Vagina (tissue), 2 donors: Measurements from ENCODE around the gene TMEM163. TPM values are rescaled to one million over a fixed set of nuclear protein-coding genes. Genes with fewer than 3 reads are reported as not detected.

Source experiments
- DNase-seq, 2 donors: peaks; one replicate each; pipeline ENCODE4 v3.0.0-alpha.2; 2017; ENCODE audit errors: extremely low spot score in 2 of 2
- H3K27ac ChIP-seq: fragments of 200-600 bp; sonication (generic); one replicate; pipeline ENCODE4 v1.5.1; 2019
- H3K27me3 ChIP-seq: fragments of 200-600 bp; sonication (generic); one replicate; pipeline ENCODE4 v1.5.1; 2019
- H3K36me3 ChIP-seq, 2 donors: fragments of 200-600 bp; sonication (generic); one replicate each; pipeline ENCODE4 v1.5.1; 2017 to 2019
- H3K4me1 ChIP-seq: fragments of 200-600 bp; sonication (generic); one replicate; pipeline ENCODE4 v1.5.1; 2019
- H3K4me3 ChIP-seq, 2 donors: fragments of 200-600 bp; sonication (generic); 1 replicate in 1 of 2; 2 replicates in 1 of 2; pipeline ENCODE4 v1.5.1; 2016 to 2019
- H3K9me3 ChIP-seq: fragments of 200-600 bp; sonication (generic); one replicate; pipeline ENCODE4 v1.5.1; 2019
- POLR2A ChIP-seq, 2 donors: fragments of 450-650 bp; IDR thresholded peaks; one replicate each; pipeline ENCODE4 v1.6.1; 2017; ENCODE audit warnings: antibody characterized with exemption in 2 of 2, mild to moderate bottlenecking in 2 of 2, moderate library complexity in 2 of 2
- POLR2AphosphoS5 ChIP-seq, 2 donors: sonication (generic); formaldehyde crosslinking; IDR thresholded peaks; one replicate each; pipeline ENCODE4 v1.9.0; 2017; ENCODE audit warnings: antibody characterized with exemption in 2 of 2, mild to moderate bottlenecking in 2 of 2, low read depth in 1 of 2; ENCODE audit not compliant: insufficient read depth in 1 of 2
- intact Hi-C: fragments of 100-400 bp; cut with DNase I; formaldehyde crosslinking; loops from one replicate; pipeline ENCODE4 v1.15.1; 2023
- total RNA-seq: library from RNA; depleted of rRNA; stranded (reverse); fragments of >200 nt; gene quantifications from one replicate; pipeline ENCODE4 v1.2.3, GENCODE V29; 2016
- TF ChIP-seq, protein P1 (sequence below), 3 experiments: fragments of 450-650 bp in 2 of 3; fragments of 200-600 bp in 1 of 3; sonication (generic) in 1 of 3; IDR thresholded peaks; one replicate each; pipeline ENCODE4 v1.5.1; 2017 to 2019; ENCODE audit warnings: antibody characterized with exemption in 3 of 3, mild to moderate bottlenecking in 2 of 3, moderate library complexity in 2 of 3

The TMEM163 gene
- total RNA-seq, 1 donor from 2014 or later, result not detected

DNA sequence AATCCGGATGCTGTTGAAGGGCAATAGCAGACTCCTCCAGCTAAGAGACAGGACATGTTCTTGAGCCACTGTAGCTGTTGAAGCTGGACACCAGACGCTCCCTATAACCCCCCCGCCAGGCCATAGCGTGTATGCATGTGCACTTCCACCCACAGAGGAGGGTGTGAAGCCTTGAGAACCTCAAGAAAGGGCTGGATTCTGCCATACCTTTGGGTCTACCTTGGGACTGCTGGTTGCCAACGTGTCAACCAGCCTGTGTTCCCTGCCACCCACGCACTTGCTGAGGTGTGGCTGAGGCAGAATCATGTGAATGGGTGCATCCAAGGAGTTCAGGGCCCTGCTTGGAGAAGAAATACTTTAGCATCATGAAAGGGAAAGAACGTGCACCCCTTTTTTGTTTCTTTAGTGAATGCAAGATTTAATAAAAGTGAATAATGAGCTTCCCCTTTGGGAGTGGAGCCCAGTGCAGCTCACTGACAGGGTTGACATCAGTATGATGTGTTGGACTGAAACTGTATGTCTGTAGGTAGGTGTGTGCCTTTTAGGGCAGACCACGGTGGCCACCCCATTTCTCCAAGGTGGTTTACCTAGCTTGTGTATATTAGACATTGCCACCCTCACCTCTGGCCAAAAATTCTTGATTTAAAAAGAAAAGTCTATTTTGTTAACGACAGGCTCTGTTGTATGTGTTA, 266.6 kb downstream of the TMEM163 start:
- Histone ChIP-seq H3K4me1 (no peaks in the 10 kb centered on the region), H3K27me3 (no peaks in the 10 kb centered on the region), H3K9me3 (no peaks in the 10 kb centered on the region), H3K36me3 (peaks cover 0 to 5% of the 10 kb centered on the region in 2 donors), H3K4me3 (no peak overlapping the region), H3K27ac (no peak overlapping the region)
- intact Hi-C loops, result no loop called here
- no peak for DNase-seq
- TF ChIP-seq POLR2A (IDR thresholded peaks at IDR 0.05) (no peak), POLR2AphosphoS5 (IDR thresholded peaks at IDR 0.05; ENCODE audit: insufficient read depth in 1 of 2, low read depth in 1 of 2) (no peak)
- TF ChIP-seq, protein P1, sequence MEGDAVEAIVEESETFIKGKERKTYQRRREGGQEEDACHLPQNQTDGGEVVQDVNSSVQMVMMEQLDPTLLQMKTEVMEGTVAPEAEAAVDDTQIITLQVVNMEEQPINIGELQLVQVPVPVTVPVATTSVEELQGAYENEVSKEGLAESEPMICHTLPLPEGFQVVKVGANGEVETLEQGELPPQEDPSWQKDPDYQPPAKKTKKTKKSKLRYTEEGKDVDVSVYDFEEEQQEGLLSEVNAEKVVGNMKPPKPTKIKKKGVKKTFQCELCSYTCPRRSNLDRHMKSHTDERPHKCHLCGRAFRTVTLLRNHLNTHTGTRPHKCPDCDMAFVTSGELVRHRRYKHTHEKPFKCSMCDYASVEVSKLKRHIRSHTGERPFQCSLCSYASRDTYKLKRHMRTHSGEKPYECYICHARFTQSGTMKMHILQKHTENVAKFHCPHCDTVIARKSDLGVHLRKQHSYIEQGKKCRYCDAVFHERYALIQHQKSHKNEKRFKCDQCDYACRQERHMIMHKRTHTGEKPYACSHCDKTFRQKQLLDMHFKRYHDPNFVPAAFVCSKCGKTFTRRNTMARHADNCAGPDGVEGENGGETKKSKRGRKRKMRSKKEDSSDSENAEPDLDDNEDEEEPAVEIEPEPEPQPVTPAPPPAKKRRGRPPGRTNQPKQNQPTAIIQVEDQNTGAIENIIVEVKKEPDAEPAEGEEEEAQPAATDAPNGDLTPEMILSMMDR (IDR thresholded peaks at IDR 0.05), result no peak

DNA sequence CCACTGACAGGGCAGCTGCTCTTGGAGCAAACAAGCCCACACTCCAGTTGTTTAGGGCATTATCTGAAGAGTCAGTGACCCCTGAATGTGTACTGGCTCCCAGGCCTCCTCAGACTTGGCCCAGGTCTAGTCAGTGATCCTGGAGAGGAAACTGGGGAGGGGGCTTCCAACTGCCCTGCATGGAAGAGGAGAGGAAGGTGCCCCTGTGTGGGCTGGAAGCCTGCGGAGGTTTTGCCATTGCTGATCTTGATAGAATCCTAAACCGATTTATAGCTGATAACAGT, 267.5 kb downstream of the TMEM163 start:
- no peaks in the 10 kb centered on the region for H3K9me3 ChIP-seq
- no peaks in the 10 kb centered on the region for H3K27me3 ChIP-seq
- no peak for DNase-seq
- no peak overlapping the region for H3K27ac ChIP-seq
- no peak overlapping the region for H3K4me3 ChIP-seq
- TF ChIP-seq POLR2AphosphoS5 (IDR thresholded peaks at IDR 0.05; ENCODE audit: insufficient read depth in 1 of 2, low read depth in 1 of 2), result no peak
- no peak for TF ChIP-seq POLR2A (IDR thresholded peaks at IDR 0.05)
- TF ChIP-seq, protein P1 (IDR thresholded peaks at IDR 0.05), result no peak
- no peaks in the 10 kb centered on the region for H3K4me1 ChIP-seq
- peaks cover 0 to 5% of the 10 kb centered on the region in 2 donors for H3K36me3 ChIP-seq
- intact Hi-C loops, result no loop called here

DNA sequence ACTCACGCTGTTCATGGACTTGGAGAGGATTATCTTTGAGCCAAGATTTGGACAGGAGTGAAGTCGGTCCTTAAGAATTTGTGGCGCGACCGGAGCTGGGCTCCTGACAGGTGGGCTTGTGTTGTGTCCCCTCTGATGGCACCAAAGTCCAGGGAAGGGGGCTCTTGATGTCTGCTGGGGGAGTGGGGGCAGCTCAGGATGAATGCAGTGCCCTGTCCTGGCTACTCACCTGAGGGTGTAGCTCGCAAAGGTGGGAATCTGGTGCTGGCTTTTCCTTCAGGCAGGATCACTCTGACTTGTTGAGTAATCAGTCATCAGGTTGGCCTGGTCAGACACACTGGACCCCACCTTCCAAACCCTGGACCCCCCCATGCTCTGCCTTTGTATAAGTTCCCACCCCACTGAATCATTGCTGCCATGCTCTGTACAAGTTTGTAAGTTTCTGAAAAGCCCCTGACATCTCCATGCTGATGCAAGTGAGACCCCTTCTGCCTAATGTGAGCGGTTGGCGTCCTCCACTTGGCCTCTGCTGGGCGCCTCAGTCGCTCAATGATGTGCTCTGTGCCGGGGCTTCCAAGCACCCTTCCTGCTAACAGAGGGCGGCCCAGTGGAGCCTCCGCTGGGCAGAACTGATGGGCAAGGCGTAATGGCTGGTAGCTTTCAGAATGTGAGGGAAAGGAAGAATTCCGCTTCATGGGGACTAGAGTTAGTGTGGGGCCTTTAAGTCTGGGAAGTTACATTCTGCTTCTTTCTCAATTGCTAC, 268.9 kb downstream of the TMEM163 start:
- DNase-seq, result no peak
- H3K9me3 ChIP-seq, result no peaks in the 10 kb centered on the region
- intact Hi-C loops, result no loop called here
- TF ChIP-seq, protein P1 (IDR thresholded peaks at IDR 0.05), result no peak
- no peak for TF ChIP-seq POLR2AphosphoS5 (IDR thresholded peaks at IDR 0.05; ENCODE audit: insufficient read depth in 1 of 2, low read depth in 1 of 2)
- no peak for TF ChIP-seq POLR2A (IDR thresholded peaks at IDR 0.05)
- H3K27ac ChIP-seq, result no peak overlapping the region
- no peaks in the 10 kb centered on the region for H3K27me3 ChIP-seq
- H3K4me1 ChIP-seq, result peaks cover 4% of the 10 kb centered on the region
- no peak overlapping the region for H3K4me3 ChIP-seq
- H3K36me3 ChIP-seq, result peaks cover 0 to 5% of the 10 kb centered on the region in 2 donors

DNA sequence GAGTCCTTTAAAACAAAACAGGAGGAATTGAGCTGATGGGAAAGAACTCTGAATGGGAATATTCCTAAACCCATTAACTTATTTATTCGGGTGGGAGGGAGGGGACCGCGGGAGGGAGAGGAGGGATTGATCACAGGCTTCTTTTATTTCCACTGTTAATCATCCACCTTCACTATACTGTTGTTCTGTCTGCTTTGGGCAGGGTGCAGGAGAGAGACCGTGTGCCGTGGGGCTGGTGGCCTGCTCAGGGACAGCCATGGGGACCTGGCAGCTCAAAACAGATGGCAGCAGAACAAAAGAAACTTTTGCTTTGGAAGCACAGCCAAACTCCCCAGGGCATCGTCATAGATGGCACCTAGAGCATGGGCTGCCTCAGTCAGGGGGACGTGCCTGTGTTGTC, 269.6 kb downstream of the TMEM163 start:
- DNase-seq, result no peak

More for the DNA sequence above, 269.6 kb downstream of the TMEM163 start:
- Histone ChIP-seq H3K27ac (no peak overlapping the region), H3K36me3 (peaks cover 0 to 5% of the 10 kb centered on the region in 2 donors), H3K27me3 (no peaks in the 10 kb centered on the region), H3K4me3 (no peak overlapping the region), H3K9me3 (no peaks in the 10 kb centered on the region), H3K4me1 (peaks cover 4% of the 10 kb centered on the region)
- intact Hi-C loops, result no loop called here
- TF ChIP-seq, protein P1 (IDR thresholded peaks at IDR 0.05), result no peak
